ENCODE measurements around the gene VPS9D1.
A peak's percentile ranks its signal among the peaks of the same experiment; 100 is the strongest.
"Not testable (repeated sequence)": the region's sequence is repeated elsewhere in the genome, so short reads cannot be mapped to it uniquely, and the experiment has no call there.

VPS9D1 gene

DNA sequence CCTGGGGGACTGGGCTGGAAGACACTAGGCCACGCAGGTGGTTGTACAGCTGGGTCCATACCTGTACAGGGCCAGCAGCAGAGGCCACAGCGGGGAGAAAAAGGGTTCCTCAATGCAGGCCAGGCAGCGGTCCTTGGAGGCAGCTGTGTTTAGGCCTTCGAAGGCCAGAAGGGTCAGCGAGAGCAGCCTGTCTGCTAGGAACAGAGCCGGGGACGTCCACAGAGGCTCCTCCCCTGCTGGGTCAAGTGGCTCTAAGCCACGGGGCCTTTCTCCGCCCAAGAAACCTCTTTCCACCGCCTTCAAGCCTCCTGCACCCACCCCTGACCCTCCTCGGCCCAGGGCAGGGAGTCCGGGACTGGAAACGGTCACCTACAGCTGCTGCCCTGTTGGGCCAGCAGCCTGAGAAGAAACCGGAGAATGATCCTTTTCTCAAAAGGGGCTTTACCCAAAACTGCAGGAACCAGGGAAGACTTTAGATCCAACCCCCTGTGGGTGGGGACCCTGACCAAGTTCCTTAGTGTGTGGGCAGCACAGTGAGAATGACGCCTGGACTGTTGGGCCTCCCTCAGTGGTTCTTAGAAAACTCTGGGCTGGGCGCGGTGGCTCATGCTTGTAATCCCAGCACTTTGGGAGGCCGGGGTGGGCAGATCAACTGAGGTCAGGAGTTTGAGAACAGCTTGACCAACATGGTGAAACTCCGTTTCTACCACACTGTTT is 10.8 kb downstream of the VPS9D1 start:
- DNase-seq (ENCODE audit: low read depth) = no peak

DNA sequence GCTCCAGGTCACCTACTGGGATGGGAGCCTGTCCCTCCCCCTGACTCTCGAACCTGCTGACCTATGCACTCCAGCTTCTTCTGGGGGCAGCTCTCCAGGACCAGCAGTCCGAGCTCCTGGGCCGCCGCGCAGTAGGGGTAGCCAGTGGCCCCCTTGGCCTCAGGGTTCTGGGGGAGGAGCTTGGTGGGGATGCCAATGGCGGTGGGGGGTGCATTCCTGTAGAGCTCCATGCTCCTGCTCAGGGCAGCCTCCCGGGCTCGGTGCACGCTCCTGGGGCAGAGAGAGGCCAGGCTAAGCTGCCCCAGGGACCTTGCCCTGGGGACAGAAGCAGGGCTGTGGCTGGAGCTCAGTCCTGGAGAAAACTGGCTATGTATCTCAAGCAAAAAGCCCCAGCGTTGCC is 11.5 kb downstream of the VPS9D1 start:
- DNase-seq (ENCODE audit: low read depth) = no peak

DNA sequence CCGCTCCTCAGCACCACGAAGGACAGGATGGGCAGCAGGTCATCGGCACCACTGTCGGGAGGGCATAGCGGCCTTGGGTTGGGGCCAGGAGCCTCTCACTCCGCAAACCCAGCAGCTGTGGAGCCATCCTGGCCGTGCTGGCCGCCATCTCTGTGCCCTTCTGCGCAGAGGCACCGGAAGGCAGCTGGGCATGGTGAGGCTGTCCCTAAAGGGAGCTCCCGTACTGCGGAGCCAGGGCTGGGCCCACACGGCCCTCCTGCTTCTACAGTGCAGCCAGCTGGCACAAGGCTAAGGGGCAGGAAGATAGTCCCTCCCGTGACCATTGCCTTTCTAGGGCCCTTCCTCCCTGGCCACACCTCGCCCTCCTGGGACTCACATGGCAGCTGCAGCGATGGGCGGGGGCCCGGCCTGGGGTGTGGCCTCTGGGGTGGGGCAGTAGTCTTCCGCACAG is 12.2 kb downstream of the VPS9D1 start:
- DNase-seq (ENCODE audit: low read depth) = no peak

DNA sequence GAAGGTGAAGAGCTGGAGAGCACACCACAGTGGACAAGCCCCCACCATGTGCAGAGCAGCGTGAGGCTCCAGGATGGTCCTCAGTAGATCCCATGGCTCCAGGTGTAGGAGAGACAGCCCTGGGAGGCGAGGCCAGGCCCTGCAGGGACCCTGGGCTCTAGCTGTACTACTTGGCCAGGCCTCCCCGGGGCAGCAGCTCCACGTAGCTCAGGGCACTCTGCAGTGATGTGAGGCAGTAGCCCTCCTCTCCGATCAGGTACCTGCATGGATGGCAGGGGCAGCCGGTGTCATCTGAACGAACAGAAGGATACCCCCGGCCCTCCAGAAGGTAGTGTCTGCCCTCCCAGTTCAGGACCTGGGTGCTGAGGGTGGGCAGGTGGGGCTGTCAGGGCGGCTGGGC is 13.0 kb downstream of the VPS9D1 start:
- no peak for DNase-seq (ENCODE audit: low read depth)

DNA sequence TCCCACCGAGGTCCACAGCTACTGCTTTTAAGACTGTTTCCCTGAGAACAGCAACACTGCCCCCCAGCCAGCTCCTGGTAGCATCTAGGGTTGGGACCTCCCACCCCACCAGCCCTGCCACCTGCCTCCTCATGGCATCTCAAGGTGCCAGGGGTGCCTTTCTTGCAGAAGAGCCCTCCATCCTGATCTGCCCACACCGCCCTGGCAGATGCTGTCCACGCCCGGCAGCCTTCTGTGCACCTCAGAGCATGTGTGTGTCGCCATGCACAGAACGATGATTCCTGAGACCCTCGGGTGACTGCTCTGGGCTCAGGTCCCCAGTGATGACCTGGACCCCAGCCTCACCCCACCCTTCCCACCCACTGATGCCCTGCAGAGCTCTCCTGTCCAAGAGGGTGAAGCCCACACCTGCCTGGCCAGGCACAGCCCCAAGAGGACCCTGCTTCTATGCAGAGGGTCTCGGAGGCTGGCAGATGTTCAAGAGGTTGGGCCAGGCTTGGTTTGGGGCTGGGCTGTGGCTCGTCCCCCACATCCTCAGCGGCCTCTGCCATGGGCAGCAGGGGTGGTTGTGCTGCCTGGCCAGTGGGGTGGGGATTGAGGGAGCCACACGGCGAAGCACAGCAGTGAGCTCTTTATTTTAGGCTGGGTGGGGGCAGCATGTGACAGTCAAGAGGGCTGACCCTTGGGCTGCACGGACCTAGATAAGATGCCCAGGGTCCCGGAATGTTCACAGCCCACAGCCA is 14.0 kb downstream of the VPS9D1 start:
- DNase-seq (ENCODE audit: low read depth) = no peak

DNA sequence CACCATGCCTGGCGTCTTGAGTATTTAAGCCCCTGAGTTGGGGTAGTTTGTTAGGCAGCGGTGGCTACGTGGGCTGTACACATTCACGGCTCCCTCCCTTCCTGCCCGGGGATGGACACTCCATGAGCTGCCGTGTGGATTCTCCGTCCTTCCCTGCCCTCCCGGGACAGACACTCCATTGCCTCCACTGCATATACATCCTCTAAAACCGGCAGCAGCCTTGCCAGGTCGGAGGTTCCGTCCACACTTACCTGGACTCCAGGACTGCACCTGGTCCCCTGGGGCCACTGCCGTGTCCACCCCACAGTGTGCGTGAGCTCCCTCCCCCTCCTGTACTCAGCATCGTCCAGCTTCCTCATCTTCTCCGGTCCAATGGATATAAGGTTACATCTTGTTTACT is 15.7 kb downstream of the VPS9D1 start:
- DNase-seq (ENCODE audit: low read depth) = no peak

DNA sequence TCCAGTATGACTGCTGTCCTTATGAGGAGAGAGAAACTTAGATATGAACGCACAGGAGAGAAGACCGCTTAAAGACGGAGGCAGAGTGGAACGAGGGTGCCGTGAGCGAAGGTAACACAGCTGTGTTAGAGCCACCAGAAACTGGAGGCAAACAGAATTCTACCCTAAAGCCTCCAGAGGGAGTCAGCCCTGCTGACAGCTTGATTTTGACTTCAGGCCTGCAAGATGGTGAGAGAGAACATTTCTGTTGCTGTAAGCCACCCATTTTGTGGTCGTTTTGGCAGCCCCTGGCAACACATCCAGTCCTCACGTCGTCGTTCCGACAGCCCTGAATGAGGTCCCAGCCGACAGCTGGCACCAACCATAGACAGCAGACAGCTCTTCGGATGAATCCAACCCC is 16.4 kb downstream of the VPS9D1 start:
- DNase-seq (ENCODE audit: low read depth) = no peak

DNA sequence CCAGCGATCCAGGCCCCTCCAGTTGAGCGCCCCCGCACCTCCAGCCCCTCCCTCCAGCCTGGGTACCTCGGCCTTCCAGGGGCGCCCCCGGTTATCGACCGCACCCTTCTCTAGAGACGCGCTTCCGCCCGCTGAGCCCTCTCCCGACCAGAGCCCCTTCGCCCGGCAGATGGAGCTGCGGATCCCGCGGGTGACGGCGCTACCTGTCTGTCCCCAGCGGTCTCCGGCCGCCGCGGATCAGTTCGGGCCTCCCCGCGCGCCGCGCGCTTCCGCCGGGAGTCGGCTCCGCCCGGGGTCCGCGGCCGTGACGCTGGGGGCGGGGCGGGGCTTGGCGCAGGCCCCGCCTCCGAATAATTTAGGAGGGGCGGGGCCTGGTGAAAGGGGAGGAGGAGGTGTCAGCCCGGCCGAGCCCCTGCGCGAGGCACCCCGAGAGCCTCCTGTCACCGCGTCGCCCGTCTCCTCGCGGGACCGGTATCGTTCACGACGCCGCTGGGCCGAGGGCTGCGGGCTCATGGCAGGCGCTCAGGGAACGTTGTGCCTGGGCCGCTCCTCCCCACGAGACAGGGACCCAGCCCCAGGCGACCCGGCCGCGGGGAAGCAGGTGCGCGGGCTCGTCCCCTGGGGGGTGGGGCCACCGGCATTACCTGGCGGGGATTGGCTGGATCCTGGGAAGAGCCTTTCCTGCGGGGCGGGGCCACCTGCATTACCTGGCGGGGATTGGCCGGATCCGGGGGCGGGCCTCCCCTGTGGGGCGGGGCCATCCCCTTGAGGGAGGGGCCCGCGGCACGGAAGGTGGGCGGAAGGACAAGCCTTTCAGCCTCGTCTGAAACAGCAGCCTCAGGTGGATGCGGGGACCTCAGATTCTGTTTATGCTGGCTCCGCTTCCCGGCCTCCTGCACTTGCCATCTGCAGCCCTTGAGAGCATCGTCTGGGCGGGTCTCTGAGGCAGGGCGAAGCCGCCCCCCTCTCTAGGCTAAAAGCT is 19.0 kb downstream of the VPS9D1 start, which contains the start of gene SPATA2L:
SPATA2L (minus strand) TSS at position 281 of the 982 bp plus-strand sequence. CDS start 473 bp downstream, outside the sequence.
- DNase-seq (ENCODE audit: low read depth) = peak; percentile 95

DNA sequence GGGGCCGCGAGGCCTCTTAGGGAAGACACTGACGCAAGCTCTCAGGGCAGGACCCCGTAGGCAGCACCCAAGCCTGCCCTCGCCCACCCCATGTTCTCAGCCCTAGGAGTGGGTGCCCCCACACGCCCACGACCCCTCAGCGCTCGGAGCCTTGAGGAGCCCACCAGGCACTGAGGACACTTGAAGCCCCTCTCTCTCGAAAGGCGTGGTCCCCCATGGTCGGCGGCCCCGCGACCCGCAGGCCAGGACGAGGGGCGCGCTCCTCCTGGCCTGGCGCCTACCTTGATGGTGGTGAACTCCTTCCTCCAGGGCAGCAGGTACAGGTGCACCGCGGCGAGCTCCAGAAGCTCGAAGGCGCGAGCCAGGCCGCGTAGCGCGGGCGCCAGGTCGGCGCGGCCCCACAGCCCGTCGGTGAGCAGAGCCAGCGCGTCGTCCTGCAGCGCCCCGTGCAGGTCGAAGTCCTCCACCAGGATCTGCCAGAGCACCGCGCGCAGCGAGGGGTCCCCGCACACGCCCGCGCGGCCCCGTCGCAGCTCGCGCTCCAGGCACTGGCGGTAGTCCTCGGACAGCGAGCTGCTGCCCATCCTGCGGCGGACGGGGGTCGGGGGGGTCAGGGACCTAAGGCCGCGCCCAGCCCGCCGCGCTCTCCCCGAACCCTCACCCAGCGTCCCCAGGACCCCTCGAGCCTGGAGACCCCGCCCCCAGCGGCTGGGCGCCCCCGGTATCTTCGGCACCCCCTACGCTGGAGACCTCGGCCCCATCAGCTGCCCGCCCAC is 19.9 kb downstream of the VPS9D1 start:
- DNase-seq (ENCODE audit: low read depth) = peak; percentile 28

DNA sequence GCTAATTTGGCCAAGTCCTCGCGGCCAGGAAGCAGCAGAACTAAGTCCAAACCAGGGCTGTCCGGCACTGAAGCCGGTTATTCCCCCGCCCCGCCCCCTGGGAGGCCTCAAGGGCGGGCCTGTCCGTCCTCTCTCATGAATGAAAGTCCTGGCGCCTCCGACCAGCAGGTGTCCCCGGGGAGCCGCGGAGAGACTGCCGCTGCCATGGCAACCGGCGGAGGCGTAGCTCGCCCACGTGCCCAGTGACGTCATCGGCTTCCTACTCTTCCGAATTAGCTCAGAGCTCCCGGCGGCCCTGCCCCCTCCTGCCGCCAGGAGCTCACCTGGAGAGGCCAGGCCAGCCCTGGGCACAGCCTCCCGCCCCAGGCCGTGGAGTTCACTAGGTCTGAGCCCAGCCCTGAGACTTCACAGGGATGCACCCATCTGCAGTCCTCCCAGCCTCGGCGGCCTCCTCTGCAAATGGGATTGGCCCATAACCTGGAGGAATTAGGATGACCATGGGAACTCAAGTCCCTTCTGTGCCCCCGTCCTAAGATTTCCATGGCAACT is 20.5 kb downstream of the VPS9D1 start:
- peak; percentile 95 for DNase-seq (ENCODE audit: low read depth)

DNA sequence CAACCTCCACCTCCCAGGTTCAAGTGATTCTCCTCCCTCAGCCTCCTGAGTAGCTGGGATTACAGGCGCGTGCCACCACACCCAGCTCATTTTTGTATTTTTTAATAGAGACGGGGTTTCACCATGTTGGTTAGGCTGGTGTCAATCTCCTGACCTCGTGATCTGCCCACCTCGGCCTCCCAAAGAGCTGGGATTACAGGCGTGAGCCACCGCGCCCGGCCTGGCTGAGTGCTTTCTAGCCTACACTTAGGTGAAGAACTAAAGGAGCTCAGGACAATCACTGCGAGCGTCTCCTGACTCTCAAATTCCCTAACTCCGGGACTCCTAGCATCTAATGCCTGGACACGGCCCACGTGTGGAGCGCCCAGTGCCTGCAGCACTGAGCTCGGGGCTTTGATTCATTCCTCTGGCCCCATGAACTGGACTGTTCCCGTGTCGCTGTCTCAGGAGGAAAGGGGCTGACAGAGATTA is 21.0 kb downstream of the VPS9D1 start:
- not testable (repeated sequence) for DNase-seq (ENCODE audit: low read depth)

DNA sequence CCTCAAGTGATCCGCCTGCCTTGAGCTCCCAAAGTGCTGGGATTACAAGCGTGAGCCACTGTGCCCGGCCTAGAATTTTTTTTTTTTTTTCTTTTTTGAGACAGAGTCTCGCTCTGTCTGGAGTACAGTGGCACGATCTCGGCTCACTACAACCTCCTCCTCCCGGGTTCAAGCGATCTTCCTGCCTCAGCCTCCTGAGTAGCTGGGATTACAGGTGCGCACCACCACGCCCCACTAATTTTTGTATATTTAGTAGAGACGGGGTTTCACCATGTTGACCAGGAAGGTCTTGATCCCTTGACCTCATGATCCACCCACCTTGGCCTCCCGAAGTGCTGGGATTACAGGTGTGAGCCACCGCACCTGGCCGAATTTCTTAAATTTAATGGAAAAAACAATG is 22.0 kb downstream of the VPS9D1 start:
- DNase-seq (ENCODE audit: low read depth) = not testable (repeated sequence)

DNA sequence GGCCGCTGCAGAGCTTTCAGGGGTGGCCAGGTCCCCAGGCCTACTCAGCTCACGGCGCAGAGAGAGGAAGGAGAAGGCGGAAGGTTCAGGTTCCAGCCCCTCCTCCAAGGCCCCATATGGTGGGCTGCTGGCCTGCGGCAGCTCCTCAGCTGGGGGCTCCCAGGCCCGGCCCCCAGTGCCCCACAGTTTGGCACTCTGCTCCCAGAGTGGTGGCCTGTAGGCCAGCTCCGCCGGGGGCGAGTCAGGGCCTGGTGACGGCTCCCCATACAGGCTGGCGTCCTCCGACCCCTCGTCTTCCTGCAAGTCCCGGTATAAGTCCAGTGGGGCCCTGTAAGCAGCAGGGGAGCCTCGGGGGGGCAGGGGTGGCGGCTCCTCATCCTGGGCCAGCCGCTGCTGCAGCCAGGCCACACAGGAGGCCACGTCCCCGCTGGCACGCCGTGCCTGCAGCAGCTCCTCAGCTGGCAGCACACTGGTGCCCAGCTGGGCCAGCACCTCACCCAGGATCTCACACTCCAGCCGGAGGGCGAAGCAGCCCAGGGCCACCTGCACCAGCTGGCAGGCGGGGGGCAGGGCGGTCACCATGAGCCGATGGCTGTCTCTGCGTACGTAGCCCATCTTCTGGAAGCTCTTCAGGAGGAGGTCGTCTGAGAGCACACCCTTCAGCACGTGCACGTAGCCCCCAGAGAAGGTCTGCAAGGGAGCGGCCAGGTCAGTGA is 22.9 kb downstream of the VPS9D1 start:
- DNase-seq (ENCODE audit: low read depth) = no peak

DNA sequence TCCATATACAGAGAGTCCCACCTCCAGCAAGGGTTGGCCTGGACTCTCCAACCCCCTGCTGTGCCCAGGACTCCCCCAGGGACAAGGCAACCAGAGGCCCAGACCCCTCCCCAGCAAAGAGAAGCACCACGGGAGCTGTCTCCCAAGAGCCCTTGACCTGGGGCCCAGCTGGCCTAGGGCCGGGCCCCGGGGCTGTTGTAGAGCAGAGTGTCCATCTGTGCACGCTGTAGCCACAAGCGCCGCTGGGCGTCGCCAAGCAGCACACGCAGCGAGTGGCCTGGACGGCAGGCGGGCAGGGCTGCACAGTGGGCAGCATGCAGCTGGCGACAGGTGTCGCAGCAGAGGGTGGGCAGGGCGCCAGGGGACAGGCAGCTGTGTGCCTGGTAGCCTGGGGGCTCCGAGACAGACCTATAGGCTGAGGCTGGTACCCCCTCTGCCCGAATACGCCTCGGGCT is 23.5 kb downstream of the VPS9D1 start:
- DNase-seq (ENCODE audit: low read depth) = no peak

DNA sequence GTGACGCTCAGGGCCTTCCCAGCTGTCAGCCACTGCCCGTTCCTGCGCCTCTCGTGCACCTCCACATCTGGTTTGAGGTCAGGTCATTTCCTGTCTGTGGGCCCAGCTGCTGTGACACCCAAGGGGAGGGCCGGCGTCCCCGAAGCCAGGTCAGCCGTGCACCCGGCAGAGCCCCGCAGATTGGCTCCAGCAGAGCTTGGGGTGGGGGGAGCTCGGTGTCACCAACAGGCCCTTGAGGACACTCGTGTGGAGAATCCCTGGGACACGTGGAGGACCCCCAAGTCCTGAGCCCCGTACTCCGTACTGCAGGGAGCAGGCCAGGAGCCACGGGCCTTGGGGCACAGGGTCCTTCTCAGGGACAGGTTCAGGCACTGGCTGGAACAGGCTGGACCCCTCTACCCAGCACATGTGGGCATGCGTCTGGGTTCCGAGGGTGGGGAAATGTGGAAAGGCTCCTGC is 24.0 kb downstream of the VPS9D1 start:
- peak; percentile 23 for DNase-seq (ENCODE audit: low read depth)

DNA sequence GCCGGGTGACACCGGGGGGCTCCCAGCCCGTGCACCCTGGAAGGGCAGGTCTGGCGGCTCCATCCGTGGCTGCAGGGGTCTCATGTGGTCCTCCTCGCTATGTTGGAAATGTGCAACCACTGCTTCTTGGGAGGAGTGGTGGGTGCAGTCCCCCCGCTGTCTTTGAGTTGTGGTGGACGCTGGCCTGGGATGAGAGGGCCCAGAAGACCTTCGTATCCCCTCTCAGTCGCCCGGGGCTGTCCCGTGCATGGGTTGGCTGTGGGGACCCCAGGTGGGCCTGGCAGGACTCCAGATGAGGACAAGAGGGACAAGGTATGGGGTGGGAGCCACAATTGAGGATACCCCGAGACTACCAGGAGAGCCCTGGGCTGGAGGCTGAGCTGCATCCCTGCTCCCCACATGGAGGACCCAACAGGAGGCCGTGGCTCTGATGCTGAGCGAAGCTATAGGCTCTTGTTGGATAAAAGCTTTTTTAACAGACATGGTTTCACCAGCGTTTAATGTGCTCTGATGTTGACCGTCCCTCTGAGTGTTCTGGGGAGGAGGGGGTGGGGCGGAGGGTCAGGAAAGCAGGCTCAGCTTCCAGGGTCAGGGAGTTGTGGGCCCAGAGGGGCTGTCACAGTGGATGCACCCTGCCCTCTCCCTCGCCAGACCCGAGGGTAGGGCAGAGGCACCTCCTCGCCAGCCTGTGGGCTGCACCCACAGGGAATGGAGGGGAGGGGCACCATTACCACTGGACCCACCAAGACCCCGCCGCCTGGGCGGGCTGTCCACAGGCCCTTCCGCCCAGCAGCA is 24.6 kb downstream of the VPS9D1 start:
- no peak for DNase-seq (ENCODE audit: low read depth)

DNA sequence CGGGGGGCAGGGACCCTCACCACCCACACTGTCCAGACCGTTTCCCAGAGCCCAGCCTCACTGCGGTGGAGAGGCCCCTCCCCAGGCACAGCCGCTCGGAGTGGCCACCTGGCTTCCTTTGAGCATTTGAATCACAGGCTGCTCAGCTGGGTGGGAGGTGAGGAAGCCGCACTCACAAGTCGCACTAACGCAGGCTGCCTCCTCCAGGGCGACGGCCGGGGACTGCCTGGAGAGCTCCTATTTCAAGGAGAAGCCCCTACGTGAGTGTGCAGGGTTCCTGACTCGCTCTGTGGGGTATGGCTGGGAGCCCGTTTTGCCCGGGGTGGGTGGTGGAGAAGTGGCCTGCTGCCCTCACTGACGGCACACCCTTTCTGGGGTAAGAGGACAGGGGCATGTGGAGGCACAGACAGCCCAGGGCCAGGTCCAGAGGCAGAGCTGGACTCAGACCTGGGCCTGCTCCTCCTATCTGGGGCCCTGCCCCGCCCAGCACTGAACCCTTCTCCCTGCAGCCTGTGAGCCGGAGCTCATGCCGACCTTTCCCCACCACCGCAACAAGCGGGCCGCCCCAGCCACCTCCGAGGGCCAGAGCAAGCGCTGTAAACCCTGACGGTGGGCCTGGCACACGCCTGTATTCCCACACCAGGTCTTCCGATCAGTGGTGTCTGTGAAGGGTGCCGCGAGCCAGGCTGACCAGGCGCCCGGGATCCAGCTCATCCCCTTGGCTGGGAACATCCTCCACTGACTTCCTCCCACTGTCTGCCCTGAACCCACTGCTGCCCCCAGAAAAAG is 25.4 kb downstream of the VPS9D1 start:
- no peak for DNase-seq (ENCODE audit: low read depth)

DNA sequence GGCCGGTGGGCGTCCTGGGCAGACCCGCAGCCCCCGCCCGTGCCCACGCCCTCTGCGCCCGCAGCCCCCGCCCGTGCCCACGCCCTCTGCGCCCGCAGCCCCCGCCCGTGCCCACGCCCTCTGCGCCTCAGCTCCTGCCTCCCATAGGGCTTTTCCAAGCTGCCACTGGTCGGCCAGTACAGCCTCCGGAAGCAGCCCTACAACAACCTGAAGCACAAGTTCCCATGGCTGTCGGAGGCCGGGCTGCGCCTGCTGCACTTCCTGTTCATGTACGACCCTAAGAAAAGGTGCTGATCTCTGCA is 26.0 kb downstream of the VPS9D1 start:
- DNase-seq (ENCODE audit: low read depth) = not testable (repeated sequence)
